HUES6 (cell line): ENCODE results near the gene CASKIN1.

Experiments
- H3K27ac ChIP-seq: 2 replicates; pipeline ENCODE4 v1.7.0; 2013; ENCODE audit warnings: low read depth, mild to moderate bottlenecking, low read length, inconsistent platforms
- H3K27me3 ChIP-seq: 2 replicates; pipeline ENCODE4 v1.6.1; 2013; ENCODE audit warnings: low read length; ENCODE audit not compliant: control insufficient read depth, insufficient read depth
- H3K36me3 ChIP-seq: 2 replicates; pipeline ENCODE4 v1.6.1; 2013; ENCODE audit warnings: low read length; ENCODE audit not compliant: control insufficient read depth, insufficient read depth
- H3K4me1 ChIP-seq: 2 replicates; pipeline ENCODE4 v1.6.1; 2013; ENCODE audit warnings: low read length; ENCODE audit not compliant: control insufficient read depth, insufficient read depth
- H3K4me3 ChIP-seq: 2 replicates; pipeline ENCODE4 v1.5.1; 2013; ENCODE audit warnings: low read depth, low read length
- H3K9ac ChIP-seq: one replicate; pipeline ENCODE4 v1.6.1; 2013; ENCODE audit warnings: mild to moderate bottlenecking, low read length
- H3K9me3 ChIP-seq: 2 replicates; pipeline ENCODE4 v1.6.1; 2013; ENCODE audit warnings: low read depth, low read length; ENCODE audit not compliant: control insufficient read depth, insufficient read depth

The CASKIN1 gene

DNA sequence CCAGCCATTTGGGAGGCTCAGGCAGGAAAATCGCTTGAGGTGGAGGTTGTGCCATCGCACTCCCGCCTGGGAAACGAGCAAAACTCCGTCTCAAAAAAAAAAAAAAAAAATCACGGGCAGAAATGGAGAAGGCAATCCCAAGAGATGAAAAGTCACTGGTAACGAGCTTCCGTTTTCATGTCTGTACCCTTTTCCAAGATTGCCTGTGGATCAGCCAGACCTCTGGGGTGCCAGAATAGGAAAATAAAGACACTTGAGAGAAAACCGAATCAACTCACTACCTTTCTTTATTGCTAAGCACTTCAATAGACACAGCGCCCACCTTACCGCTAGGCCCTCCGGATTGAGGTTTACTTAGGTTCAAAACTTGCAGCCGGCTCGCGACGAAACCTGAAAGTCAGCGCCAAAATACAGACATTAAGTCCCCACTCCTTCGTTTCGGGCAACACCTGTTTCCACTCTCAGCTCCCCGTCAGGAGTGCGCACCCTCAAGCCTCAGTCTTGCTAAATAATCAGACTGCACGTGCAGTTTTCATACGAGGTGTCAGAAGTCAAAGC, 41.8 kb downstream of the CASKIN1 start:
- Histone ChIP-seq H3K4me1 (peaks cover 70% of the 10 kb centered on the region), H3K9me3 (no peaks in the 10 kb centered on the region), H3K27me3 (no peaks in the 10 kb centered on the region), H3K4me3 (peak overlapping the region; percentile 97), H3K36me3 (peaks cover 38% of the 10 kb centered on the region), H3K9ac (peak overlapping the region; percentile 100), H3K27ac (peak overlapping the region; percentile 94)

DNA sequence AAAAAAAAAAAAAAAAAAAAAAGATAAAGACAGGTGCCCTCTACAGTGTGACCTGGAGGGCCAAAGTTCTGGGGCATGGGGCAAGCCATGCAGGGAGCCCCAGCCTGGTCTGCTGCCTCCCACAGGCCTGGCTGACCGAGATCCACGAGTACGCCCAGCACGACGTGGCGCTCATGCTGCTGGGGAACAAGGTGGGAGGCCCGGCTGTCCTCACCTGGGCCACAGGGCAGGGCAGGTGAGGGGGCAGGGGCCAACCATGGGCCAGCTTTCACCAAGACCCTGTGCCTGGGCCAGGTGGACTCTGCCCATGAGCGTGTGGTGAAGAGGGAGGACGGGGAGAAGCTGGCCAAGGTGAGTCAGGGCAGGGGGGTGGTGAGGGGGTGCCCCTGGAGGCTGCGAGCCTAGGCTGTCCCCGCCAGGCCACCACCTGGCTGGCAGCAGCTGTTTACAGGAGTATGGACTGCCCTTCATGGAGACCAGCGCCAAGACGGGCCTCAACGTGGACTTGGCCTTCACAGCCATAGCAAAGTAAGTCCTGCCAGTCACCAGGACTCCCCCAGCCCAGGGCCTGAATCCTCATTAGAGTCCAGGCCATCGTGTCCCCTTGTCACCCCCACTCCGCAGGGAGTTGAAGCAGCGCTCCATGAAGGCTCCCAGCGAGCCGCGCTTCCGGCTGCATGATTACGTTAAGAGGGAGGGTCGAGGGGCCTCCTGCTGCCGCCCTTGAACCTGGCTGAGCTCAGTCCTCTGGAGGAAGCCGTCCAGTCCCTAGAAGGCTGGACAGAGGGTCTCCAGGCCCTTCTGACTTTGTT, 43.5 kb downstream of the CASKIN1 start:
- Histone ChIP-seq H3K27ac (peak overlapping the region; percentile 94), H3K9me3 (no peaks in the 10 kb centered on the region), H3K4me1 (peaks cover 59% of the 10 kb centered on the region), H3K27me3 (no peaks in the 10 kb centered on the region), H3K9ac (peak overlapping the region; percentile 100), H3K4me3 (peak overlapping the region; percentile 97), H3K36me3 (peaks cover 38% of the 10 kb centered on the region)

DNA sequence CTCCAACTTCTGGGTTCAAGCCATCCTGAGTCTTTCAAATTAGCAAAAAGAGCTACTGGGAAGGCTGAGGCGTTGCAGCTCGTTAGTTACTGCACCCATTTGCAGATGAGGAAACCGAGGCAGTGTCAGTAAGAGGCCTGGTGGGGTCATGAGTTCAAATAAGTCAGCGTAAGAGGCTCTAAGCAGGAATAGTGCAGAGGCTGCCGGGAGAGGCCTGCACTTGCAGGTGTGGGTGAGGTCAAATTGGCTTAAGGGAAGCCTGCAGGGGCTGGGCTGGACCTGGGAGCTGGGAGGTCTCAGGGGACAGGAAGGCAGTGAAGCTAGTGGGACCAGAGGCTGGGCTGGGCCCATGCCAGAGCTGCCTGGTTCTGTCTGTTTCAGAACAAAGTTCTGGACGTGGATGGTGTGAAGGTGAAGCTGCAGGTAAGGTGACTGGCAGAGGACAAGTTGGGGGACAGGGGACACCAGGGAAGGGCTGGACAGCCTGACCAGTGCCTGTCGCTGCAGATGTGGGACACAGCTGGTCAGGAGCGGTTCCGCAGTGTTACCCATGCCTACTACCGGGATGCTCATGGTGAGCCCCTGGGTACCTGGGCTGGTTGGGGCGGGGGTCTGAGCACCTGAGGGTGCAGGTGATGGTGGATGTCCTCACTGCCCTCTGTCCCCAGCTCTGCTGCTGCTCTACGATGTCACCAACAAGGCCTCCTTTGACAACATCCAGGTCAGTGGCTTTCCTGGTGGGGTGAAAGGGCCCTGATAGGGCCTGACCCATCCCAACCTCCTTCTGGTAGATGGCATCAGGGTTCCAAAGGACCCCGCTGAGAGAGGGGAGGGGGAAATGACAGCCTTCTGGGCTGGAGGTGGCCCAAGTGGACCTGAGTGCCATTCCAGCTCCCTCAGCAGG, 45.0 kb downstream of the CASKIN1 start:
- Histone ChIP-seq H3K27ac (no peak overlapping the region), H3K4me3 (peak overlapping the region; percentile 7), H3K9ac (peak overlapping the region; percentile 77), H3K9me3 (no peaks in the 10 kb centered on the region), H3K36me3 (peaks cover 38% of the 10 kb centered on the region), H3K4me1 (peaks cover 46% of the 10 kb centered on the region), H3K27me3 (no peaks in the 10 kb centered on the region)

DNA sequence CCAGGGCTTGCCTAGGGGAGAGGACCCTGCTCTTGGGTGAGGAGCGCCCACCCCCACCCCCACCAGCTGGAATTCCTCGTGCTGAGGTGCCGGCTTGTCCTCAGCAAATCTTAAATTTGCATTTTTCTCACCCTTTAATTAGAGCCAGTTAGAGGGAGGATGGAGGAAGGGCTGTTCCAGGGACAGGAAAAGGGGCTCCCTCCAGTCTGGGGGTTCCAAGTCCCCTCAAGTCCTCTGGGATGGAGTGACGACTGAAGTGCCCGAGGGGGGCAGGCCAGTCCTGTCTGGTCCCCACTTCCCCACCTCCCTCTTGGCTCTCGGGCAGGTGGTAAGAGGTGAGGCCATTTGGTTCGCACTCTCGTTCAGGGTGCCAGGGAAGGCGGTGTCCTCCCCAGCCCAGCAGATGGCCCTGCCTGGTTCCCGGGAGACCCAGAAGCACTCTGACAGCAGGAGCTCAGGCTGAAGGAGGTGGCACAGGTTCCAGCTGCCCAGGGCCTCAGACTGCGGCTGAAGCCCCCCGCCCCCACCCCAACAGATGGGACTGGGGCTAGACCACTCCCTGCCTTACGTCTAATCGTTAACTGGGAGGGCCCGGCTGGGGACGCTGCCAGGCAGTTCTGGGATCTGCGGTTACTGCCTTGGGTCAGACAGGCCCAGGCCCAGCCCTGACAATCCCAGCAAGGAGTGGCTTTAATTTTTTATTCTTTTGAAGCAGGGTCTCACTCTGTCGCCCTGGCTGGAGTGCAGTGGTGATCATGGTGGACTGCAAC, 45.8 kb downstream of the CASKIN1 start:
- Histone ChIP-seq H3K27me3 (no peaks in the 10 kb centered on the region), H3K4me3 (peak overlapping the region; percentile 67), H3K9ac (peak overlapping the region; percentile 77), H3K27ac (peak overlapping the region; percentile 38; the same call in 1 of the 2 replicates), H3K4me1 (peaks cover 46% of the 10 kb centered on the region), H3K9me3 (no peaks in the 10 kb centered on the region), H3K36me3 (peaks cover 38% of the 10 kb centered on the region)

DNA sequence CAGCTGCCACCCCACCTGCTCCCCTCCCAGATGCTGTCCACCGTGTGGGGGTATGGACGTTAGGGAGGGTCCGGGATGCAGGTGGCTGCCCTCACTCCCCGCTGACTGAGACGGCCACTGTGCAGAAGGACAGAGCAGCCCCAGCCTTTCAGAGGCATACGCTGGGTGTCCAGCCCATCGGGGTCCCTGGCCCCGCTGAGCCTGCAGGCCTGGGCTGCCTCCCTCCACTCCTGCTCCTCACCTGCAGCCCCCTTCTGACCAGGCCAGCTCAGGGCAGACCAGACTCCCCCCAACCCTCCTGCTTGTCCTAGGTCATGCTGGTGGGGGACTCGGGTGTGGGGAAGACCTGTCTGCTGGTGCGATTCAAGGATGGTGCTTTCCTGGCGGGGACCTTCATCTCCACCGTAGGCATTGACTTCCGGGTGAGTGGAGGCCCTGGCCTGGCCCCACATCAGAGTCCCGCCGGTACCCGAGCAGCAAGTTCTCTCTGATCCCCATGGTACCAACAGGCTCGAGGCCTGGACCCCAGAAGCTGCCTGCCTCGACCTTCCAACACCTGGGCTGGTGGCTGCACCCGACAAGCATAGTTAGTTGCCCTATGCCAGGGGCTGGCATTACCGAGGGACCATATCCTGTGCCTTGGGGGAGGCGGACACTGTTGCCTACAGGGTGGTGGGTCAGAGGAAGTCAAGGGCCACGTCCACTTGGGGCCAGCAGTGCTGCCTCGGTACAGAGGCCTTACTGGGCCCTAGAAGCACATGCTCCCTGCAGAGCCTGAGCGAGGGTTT, 46.6 kb downstream of the CASKIN1 start:
- Histone ChIP-seq H3K4me1 (peaks cover 46% of the 10 kb centered on the region), H3K27ac (peak overlapping the region; percentile 38; the same call in 1 of the 2 replicates), H3K9me3 (no peaks in the 10 kb centered on the region), H3K4me3 (peak overlapping the region; percentile 67), H3K36me3 (peaks cover 36% of the 10 kb centered on the region), H3K9ac (peak overlapping the region; percentile 77), H3K27me3 (no peaks in the 10 kb centered on the region)

DNA sequence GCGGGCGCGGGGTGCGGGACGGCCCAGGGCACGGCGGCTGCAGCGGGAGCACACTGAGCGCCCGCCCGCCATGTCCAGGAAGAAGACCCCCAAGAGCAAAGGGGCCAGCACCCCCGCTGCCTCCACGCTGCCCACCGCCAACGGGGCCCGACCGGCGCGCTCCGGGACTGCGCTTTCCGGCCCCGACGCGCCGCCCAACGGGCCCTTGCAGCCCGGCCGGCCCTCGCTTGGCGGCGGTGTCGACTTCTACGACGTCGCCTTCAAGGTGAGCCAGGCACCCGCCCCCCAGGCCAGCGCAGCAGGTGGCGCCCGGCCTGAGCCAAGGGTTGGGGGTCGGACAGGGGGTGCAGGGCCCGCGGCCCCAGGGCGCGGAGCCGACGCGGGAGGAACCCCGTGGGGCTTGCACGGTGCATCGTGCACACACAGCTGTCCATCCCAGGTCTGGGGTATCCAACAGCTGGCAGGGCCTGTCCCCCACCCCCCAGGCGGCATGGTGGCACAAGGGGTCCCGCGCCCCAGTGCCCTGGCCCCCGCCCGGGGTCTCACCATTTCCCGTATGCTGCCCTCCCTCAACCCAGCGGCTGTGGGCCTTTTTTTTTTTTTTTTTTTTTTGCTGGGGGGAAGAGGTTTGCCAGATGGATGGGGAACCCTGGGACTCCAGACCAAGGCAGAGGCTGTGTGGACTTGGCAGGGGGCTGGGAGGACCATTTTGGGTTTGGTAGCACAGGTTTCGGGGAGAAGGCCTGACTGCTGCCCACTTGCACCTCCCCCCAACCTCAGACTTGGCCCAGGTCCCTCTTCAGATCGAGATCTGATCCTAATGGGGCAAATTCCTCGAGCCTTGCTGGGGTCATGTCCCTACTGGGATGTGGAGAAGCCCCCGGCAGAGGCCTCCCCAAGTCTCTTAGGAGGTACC, 47.4 kb downstream of the CASKIN1 start:
- Histone ChIP-seq H3K27ac (no peak overlapping the region), H3K4me1 (peaks cover 43% of the 10 kb centered on the region), H3K9ac (peak overlapping the region; percentile 77), H3K4me3 (peak overlapping the region; percentile 67), H3K27me3 (no peaks in the 10 kb centered on the region), H3K36me3 (peaks cover 27% of the 10 kb centered on the region), H3K9me3 (no peaks in the 10 kb centered on the region)

DNA sequence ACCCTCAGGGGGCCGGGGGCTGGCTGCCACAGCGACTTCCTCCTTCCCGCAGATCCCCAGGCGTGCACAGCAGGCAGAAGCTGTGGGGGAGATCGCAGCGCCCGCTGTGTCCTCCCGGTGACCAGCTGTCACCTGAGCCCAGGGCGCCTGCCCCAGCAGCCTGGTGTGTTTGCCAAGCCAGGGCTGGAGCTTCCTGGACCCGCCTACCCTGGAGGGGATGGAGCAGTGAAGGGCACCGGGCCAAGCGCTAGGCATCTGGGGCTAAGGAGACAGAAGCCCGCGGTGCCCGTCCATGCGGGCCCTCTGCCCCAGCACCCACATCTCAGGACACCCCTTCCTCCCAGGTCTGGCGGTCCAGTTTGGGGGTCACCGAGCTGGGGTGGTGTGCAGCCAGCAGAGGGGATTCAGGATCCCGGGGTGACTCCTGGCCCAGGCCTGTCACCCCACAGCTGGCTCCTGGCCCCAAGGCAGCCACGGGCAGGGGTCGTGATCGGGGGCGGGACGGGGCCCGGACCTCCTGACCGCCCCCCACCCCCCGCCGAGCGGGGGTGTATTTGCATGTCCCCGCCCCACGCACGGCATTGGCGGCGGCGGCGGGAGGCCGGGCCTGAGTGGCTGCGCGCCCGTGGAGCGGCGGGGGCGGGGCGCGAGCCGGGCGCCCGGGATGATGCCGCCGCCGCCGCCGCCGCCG, 48.3 kb downstream of the CASKIN1 start, which contains the start of gene RAB26:
TSS of gene RAB26 (plus strand) at position 645 of the 691 bp plus-strand sequence. CDS start 159 bp downstream, outside the sequence.
- peaks cover 37% of the 10 kb centered on the region for H3K4me1 ChIP-seq
- peak within 1 kb of the TSS; percentile 67 for H3K4me3 ChIP-seq

DNA sequence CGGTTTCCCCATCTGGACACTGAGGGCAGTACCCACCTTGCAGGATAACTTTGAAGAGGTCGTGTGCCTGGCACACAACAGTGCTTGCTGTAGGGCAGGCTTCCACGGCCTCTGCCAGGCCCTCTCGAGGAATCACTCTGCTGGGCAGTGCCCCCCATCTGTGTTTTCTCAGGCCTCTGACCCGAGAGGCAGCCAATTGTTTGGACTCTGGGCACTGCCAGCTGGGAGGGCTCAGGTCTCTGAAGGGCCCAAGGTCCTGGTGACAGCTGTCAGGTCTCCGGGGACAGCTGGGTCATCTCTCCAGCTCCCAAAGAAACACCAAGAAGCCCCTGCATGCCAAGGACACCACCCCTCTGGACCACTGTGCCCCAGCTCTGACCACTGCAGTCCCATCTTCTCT, 49.0 kb downstream of the CASKIN1 start:
- Histone ChIP-seq H3K4me3 (no peak overlapping the region), H3K9me3 (no peaks in the 10 kb centered on the region), H3K9ac (no peak overlapping the region), H3K27me3 (no peaks in the 10 kb centered on the region), H3K36me3 (peaks cover 11% of the 10 kb centered on the region), H3K27ac (no peak overlapping the region), H3K4me1 (peaks cover 29% of the 10 kb centered on the region)

More for the DNA sequence above, 48.3 kb downstream of the CASKIN1 start, which contains the start of gene RAB26:
- no peak within 1 kb of the TSS for H3K27ac ChIP-seq
- peak within 1 kb of the TSS; percentile 77 for H3K9ac ChIP-seq
- peaks cover 19% of the 10 kb centered on the region for H3K36me3 ChIP-seq
- H3K27me3 ChIP-seq, result no peaks in the 10 kb centered on the region
- H3K9me3 ChIP-seq, result no peaks in the 10 kb centered on the region

DNA sequence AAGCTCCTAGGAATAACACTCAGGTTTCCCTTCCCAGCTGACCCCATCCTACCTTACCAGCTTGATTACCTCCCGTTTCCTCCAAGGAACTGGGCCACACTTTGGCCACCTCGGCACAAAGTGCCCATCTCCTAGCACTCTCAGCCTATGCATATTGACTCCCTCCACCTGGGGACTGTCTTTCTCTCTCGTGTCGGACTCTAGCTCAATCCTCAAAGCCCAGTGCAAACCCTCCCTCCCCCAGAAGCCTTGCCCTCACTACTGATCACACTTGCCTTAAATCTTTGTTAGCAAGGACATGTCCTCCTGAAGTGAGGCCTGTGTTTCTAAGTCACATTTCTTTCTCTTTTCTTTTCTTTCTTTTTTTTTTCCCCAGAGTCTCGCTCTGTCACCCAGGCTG, 50.6 kb downstream of the CASKIN1 start:
- Histone ChIP-seq H3K36me3 (no peaks in the 10 kb centered on the region), H3K4me3 (no peak overlapping the region), H3K9ac (no peak overlapping the region), H3K4me1 (peaks cover 17% of the 10 kb centered on the region), H3K27me3 (no peaks in the 10 kb centered on the region), H3K9me3 (no peaks in the 10 kb centered on the region), H3K27ac (no peak overlapping the region)
